Immature natural killer cell (primary cell): ENCODE results near the gene SSTR5. TPM values are rescaled to one million over a fixed set of nuclear protein-coding genes. Genes with fewer than 3 reads are reported as not detected.

Source experiments
- DNase-seq, 3 donors: peaks; one replicate each; pipeline ENCODE4 v3.0.0; 2022; ENCODE audit warnings: mixed read lengths in 1 of 3
- H3K27ac Mint-ChIP-seq, 6 donors: one replicate each; pipeline ENCODE4 v1.8.0; 2020; ENCODE audit warnings: mixed read lengths in 6 of 6, mild to moderate bottlenecking in 5 of 6, inconsistent platforms in 4 of 6, moderate library complexity in 3 of 6
- H3K27me3 Mint-ChIP-seq, 3 donors: one replicate each; pipeline ENCODE4 v1.8.0; 2020 to 2021; ENCODE audit warnings: low read depth in 3 of 3, mild to moderate bottlenecking in 3 of 3, mixed read lengths in 3 of 3, moderate library complexity in 3 of 3, inconsistent platforms in 1 of 3
- H3K36me3 Mint-ChIP-seq, 3 donors: one replicate each; pipeline ENCODE4 v1.8.0; 2020; ENCODE audit warnings: mixed read lengths in 3 of 3, inconsistent platforms in 2 of 3, mild to moderate bottlenecking in 2 of 3
- H3K4me1 Mint-ChIP-seq, 2 donors: one replicate each; pipeline ENCODE4 v1.8.0; 2020; ENCODE audit warnings: inconsistent platforms in 2 of 2, mild to moderate bottlenecking in 2 of 2, mixed read lengths in 2 of 2, moderate library complexity in 1 of 2
- H3K4me3 Mint-ChIP-seq, 5 donors: one replicate each; pipeline ENCODE4 v1.8.0; 2020; ENCODE audit warnings: mild to moderate bottlenecking in 5 of 5, mixed read lengths in 5 of 5, inconsistent platforms in 3 of 5, moderate library complexity in 3 of 5
- H3K9me3 Mint-ChIP-seq, 6 donors: one replicate each; pipeline ENCODE4 v1.8.0; 2020; ENCODE audit warnings: mild to moderate bottlenecking in 6 of 6, mixed read lengths in 6 of 6, inconsistent platforms in 4 of 6, moderate library complexity in 3 of 6
- polyA plus RNA-seq, 3 donors: library from polyadenylated mRNA; unstranded; fragments of 300-500 nt; fragmentation: Illumina TruSeq; gene quantifications; one replicate each; pipeline ENCODE4 v1.2.3, GENCODE V29; 2021

The SSTR5 gene
- polyA plus RNA-seq, 3 donors from 2014 or later: not detected

DNA sequence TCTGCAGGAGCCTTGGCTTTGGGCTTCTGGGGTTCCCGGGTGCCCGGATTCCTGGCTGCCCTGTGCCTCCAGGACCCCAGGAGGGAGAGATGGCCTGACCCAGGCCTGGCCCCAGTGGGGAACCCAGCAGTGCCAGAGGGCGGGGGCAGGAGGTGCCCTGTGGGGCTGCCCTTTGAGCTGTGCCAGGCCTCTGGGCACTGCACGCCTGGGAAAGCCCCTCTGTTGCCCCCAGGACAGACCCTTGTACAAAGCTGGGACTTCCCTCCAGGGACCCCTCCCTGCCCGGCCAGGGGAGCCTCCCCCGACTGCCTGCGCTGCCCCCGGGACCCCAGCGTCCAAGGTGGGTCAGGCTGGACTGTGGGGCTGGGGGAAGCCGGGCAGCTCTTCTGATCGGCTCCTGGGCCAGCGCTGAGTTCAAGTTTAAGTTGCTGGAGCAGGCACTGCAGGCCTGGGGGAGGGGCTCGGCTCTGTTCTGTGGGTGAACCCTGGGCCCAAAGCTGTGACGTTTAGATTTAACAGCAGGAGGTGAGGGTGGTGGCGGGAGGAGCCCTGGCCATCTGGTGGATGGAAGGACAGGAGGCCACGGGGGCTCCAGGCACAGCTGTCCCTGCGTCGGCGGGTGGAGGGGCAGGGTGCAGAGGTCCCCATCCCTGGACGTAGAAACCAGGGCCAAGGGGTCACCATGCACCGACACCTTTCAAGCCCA is 51.1 kb downstream of the SSTR5 start:
- no peaks in the 10 kb centered on the region for H3K36me3 Mint-ChIP-seq
- no peaks in the 10 kb centered on the region for H3K9me3 Mint-ChIP-seq
- no peaks in the 10 kb centered on the region for H3K4me1 Mint-ChIP-seq
- H3K4me3 Mint-ChIP-seq: no peak overlapping the region
- peaks cover 0 to 2% (median 0%) of the 10 kb centered on the region in 3 donors for H3K27me3 Mint-ChIP-seq
- H3K27ac Mint-ChIP-seq: no peak overlapping the region
- no peak for DNase-seq

DNA sequence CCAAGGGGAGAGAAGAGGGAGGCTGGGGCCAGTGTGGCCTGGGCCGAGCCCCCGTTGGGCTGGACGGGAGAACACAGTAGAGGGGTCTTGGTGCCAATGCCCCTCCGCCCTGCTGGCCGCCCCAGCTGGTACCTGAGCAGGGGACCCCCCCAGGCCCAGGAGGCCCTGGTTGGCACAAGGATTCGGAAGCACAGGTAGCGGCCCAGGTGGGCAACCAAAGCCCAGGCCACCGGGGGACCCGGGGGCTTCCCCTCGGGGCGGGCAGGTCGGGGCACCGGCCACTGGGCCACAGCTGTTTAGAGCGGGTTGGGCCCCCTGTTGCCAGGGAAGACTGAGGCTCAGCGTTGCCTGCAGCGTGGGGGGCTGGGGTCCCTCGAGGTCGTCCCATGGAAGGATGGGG is 51.7 kb downstream of the SSTR5 start:
- H3K27me3 Mint-ChIP-seq: peaks cover 0 to 2% (median 0%) of the 10 kb centered on the region in 3 donors

DNA sequence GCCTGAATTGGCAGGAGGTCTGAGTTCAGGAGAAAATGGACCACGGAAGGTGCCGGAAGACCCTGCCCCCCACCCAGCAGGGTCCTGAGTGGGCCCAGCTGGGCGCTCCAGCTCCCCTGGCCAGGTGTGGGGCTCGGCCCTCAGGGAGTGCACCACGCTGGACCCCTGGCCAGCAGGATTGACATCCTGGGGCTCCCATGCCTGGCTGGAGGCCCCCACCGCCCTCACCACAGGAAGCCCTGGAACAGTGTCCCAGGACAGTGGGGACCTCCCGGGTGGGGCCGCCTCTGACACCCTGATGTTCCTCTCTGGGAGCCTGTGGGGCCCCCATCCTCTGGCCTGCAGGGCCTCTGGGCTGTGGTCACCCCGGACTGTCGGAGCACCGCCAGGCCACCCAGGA is 52.2 kb downstream of the SSTR5 start:
- peaks cover 0 to 2% (median 0%) of the 10 kb centered on the region in 3 donors for H3K27me3 Mint-ChIP-seq
- H3K27ac Mint-ChIP-seq: no peak overlapping the region
- no peak overlapping the region for H3K4me3 Mint-ChIP-seq
- no peaks in the 10 kb centered on the region for H3K36me3 Mint-ChIP-seq
- H3K9me3 Mint-ChIP-seq: no peaks in the 10 kb centered on the region
- no peak for DNase-seq
- no peaks in the 10 kb centered on the region for H3K4me1 Mint-ChIP-seq

More for the DNA sequence above, 51.7 kb downstream of the SSTR5 start:
- Mint-ChIP-seq H3K27ac (no peak overlapping the region), H3K4me3 (no peak overlapping the region), H3K9me3 (no peaks in the 10 kb centered on the region), H3K36me3 (no peaks in the 10 kb centered on the region), H3K4me1 (no peaks in the 10 kb centered on the region)
- no peak for DNase-seq

DNA sequence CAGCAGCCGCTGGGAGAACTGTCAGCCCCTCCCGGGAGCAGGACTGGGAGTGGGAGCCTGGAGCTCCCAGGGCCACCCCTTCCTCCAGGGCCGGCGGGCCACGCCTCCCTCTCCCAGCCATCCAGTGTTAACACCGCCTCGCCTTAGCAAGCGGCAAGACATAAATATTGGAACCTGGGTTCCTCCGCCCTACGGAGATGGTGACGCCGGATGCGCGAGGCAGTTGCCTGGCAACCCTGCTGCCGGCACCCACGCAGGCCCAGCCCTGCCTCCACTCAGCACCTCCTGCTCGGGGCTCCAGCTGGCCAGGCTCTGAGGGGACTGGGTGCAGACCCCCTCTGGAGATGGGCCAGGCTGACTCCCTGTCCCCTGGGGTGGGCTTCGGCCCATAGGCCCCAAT is 52.9 kb downstream of the SSTR5 start:
- no peak overlapping the region for H3K27ac Mint-ChIP-seq
- H3K27me3 Mint-ChIP-seq: peaks cover 0 to 2% (median 0%) of the 10 kb centered on the region in 3 donors
- no peaks in the 10 kb centered on the region for H3K9me3 Mint-ChIP-seq
- no peaks in the 10 kb centered on the region for H3K36me3 Mint-ChIP-seq
- H3K4me1 Mint-ChIP-seq: no peaks in the 10 kb centered on the region
- DNase-seq: no peak
- H3K4me3 Mint-ChIP-seq: no peak overlapping the region

DNA sequence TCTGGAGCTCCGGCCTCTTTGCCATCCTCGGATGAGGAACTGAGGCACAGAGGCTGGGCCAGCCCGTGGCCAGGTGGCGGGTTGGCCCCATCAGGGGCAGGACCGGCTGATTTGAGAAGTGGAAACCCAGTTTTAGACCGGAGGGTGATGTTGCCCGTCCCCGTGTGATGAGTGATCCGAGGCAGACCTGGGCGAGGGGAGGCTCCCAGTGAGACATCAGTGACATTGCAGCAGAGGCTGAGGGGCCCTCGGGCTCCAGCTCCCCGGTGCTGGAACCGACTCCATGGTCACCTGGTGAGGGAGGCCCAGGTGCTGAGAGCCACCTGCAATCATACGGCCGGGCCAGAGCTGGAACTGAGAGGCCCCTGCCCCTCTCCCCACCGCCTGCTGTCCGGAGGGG is 53.5 kb downstream of the SSTR5 start:
- no peak for DNase-seq
- Mint-ChIP-seq H3K9me3 (no peaks in the 10 kb centered on the region), H3K27me3 (peaks cover 0 to 2% (median 0%) of the 10 kb centered on the region in 3 donors), H3K36me3 (no peaks in the 10 kb centered on the region), H3K4me1 (no peaks in the 10 kb centered on the region), H3K27ac (no peak overlapping the region), H3K4me3 (no peak overlapping the region)

DNA sequence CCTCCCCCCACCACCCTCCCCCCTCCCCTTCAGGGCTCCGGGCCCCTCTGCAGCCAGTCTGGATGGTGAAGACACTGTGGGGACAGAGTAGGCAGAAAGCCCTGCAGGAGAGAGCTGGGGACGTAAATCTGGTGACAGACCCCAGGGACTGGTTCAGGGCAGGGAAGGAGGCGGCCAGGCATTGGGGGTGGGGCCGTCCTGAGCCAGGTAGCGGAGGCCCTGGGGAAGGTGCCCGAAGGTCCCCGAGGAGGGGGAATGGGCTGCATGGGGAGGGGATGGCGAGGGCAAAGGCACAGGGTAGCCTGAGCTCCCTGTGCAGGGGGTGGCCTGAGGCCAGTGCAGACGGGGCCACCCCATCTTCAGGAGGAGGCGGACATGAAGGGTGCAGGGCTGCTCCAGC is 54.0 kb downstream of the SSTR5 start:
- Mint-ChIP-seq H3K27ac (no peak overlapping the region), H3K9me3 (no peaks in the 10 kb centered on the region), H3K36me3 (no peaks in the 10 kb centered on the region), H3K4me1 (no peaks in the 10 kb centered on the region), H3K27me3 (peaks cover 0 to 2% (median 0%) of the 10 kb centered on the region in 3 donors), H3K4me3 (no peak overlapping the region)
- no peak for DNase-seq

DNA sequence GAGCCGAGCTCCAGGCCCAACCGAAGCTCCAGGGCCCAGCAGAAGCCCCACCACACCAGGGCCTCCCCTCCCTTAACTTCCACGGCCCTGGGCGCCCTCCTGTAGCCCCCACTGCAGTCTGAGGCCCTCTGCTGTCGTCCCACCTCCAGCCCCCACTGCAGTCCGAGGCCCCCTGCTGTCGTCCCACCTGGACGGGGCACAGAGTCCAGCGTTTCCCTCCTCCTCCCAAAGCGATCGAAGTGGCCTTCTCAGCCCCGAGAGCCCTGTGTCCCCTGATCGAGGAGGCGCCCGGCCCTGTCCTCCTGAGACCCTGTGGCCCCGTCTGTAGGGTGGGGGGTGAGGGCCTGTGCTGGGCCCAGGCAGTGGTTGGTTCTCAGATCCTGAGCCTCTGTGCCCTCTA is 54.6 kb downstream of the SSTR5 start:
- Mint-ChIP-seq H3K4me3 (no peak overlapping the region), H3K4me1 (no peaks in the 10 kb centered on the region), H3K36me3 (no peaks in the 10 kb centered on the region), H3K27ac (no peak overlapping the region), H3K9me3 (no peaks in the 10 kb centered on the region), H3K27me3 (peaks cover 0 to 2% (median 2%) of the 10 kb centered on the region in 3 donors)
- DNase-seq: no peak

DNA sequence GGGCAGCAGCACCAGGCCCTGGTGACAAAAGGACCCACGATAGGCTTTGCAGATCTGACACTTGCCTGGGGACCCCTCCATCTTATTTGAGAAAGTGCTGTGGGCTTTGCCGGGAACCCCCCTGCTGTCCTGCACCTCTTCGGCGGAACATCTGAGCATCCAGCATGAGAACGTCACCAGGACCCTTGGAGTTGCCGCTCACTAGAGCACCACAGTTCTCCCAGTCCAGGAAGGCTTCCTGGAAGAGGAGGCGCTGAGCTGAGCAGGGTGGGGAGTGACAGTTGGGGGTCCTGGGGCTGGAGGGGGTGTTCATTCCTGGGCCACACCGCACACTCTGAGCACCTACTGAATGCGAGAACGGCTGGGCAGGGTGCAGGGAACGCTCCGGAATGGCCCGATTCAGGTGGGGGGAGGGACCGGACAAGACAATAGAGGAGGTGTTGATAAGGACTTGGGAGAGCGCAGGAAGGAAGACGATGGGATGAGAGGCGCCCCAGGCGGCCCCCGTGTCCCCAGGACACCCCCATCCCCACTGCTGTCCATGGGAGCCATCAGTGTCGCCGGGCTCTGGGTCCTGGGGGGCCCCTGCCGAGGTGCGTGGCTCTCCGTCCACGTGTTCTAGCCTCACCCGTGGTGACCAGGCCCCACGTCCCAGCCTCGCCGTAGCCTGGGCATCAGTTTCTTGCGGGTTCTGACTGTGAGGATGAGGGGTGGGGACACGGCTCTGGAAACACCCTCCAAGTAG is 55.6 kb downstream of the SSTR5 start:
- Mint-ChIP-seq H3K36me3 (no peaks in the 10 kb centered on the region), H3K4me1 (no peaks in the 10 kb centered on the region), H3K27me3 (peaks cover 0 to 2% (median 2%) of the 10 kb centered on the region in 3 donors), H3K4me3 (no peak overlapping the region), H3K9me3 (no peaks in the 10 kb centered on the region), H3K27ac (no peak overlapping the region)
- DNase-seq: no peak

DNA sequence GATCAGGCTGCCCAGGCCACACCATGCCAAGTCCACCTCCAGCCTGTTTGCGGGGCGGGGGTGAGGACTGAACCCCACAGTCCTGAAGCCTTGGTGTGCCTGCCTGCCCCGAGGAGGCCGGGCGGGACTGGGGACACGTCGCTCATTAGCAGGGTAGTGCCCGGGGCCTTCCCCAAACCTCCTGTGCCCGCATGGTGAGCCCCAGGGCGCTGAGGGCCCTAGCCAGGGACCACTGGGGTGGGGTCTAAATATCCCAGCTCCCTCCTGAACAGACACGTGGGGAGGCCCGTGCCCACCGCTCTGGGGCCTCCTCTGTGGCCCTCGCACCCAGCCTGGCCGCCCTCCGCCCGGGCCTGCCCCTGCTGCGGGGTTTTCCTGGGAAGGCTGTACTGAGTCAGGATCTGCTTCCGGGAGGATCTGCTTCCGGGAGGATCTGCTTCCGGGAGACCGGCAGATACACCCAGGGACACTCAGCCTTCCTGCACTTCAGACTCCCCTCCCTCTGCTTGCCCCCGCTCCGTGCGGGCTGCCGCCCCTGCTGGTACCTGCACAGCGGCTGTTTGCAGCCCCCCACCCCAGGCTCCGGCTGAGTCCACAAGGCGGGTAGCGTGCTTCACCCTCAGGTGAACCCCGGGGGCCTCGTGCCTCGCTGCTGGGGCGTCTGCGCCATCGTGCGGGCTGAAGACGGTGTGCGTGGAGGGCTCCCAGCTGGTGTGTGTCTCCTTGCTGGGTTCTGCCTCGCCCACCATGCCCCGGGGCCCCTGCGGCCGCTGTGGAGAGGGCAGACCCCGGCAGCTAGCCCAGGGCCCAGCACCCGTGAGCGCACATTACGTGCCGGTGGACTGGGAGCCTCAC is 56.8 kb downstream of the SSTR5 start:
- Mint-ChIP-seq H3K9me3 (no peaks in the 10 kb centered on the region), H3K4me3 (no peak overlapping the region), H3K36me3 (no peaks in the 10 kb centered on the region), H3K27ac (no peak overlapping the region), H3K4me1 (no peaks in the 10 kb centered on the region), H3K27me3 (peaks cover 2% of the 10 kb centered on the region in 3 donors)
- no peak for DNase-seq

DNA sequence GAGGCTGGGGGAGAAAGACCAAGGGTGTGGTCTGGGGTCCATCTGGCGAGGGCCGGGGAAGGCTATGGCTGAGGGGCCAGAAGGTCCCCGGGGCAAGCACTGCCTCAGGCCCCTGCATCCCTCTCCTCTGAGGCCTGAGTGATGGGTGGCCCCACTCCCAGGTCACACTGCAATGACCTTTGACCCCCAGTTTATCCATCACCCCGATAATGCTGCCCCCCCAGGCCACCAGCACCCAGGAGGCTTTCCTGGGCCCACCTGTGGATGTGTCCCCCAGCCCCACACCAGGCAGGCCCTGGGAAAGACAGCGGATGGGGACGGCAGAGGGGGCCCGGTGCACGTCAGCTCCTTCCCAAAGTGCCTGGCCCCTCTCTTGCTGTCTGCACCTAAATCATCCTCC is 57.8 kb downstream of the SSTR5 start:
- Mint-ChIP-seq H3K9me3 (no peaks in the 10 kb centered on the region), H3K4me3 (no peak overlapping the region), H3K36me3 (no peaks in the 10 kb centered on the region), H3K27me3 (peaks cover 2% of the 10 kb centered on the region in 3 donors), H3K27ac (no peak overlapping the region), H3K4me1 (no peaks in the 10 kb centered on the region)
- no peak for DNase-seq

Other genes with a start within 250 kb of the SSTR5 start
- gene LMF1, start 101.8 kb upstream of the SSTR5 start, polyA plus RNA-seq: 10 to 100 TPM; 12.2 to 15.5 (median 12.6) TPM
- gene SOX8, start 91.0 kb upstream of the SSTR5 start, polyA plus RNA-seq: under 1 TPM in 1 of 3 donors, not detected in 2; 0.12 TPM
- not detected for gene C1QTNF8, start 23.5 kb downstream of the SSTR5 start, polyA plus RNA-seq
- gene CACNA1H, start 80.4 kb downstream of the SSTR5 start, polyA plus RNA-seq: under 1 TPM in 1 of 3 donors, not detected in 2; 0.22 TPM
- not detected for gene TPSG1, start 152.5 kb downstream of the SSTR5 start, polyA plus RNA-seq
- not detected for gene TPSB2, start 157.4 kb downstream of the SSTR5 start, polyA plus RNA-seq
- gene TPSAB1, start 168.0 kb downstream of the SSTR5 start, polyA plus RNA-seq: not detected
- gene TPSD1, start 183.3 kb downstream of the SSTR5 start, polyA plus RNA-seq: not detected
- 100 to 1,000 TPM in 2 of 3 donors, 10 to 100 TPM in 1; 94.1 to 119 (median 101) TPM for gene UBE2I, start 236.9 kb downstream of the SSTR5 start, polyA plus RNA-seq